Measurements from ENCODE around the gene RANBP10. TPM values are rescaled to one million over a fixed set of nuclear protein-coding genes. Genes with fewer than 3 reads are reported as not detected.

RANBP10 gene
- polyA plus RNA-seq, result 10 to 100 TPM in 1 of 2 donors, 1 to 10 TPM in 1; 8.4 to 10.2 TPM

DNA sequence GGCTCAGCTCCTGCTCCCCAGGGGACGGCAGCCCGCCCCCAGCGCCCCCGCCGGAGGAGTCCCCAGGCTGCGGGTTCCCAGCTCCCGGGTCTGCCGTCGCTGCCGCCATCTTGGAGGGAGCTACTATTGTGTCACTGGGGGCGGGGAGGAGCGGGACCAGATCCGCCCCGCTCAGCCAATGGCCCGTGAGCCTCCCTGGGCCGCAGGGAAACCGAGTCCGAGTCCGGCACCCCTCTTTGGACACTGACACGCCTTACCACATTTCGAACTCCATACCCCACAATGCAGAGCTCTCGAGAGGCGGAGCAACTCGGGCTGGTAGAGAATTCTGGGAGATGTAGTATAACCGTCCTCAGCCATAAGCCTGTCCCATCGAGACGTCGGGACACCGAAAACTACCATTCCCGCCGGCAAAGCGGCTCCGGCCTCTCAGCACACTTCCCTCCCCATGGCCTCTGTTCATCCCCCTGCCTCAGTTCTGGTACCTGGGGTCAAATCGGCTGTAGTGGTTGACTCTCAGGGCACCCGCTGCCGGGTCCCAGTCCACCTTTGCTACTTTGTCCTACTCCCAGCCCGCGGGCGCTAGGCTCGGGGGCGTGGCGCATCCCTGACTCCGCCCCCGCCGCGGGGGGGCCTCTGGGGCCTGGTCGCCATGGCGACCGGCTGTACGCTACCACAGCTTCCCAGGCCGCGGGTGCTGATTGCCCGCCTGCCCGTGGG lies at the start of gene RANBP10, which contains the start of gene TSNAXIP1:
TSS of gene RANBP10 (minus strand) at position 133 of the 720 bp plus-strand sequence. CDS start at position 109, 24 bp downstream.
TSS of gene TSNAXIP1 (plus strand) at position 462 of the 720 bp plus-strand sequence. CDS start 261 bp downstream, outside the sequence.
- peak within 1 kb of the TSS; percentile 88 to 92 for H3K4me3 ChIP-seq (ENCODE audit: low read depth in 1 of 2, low read length in 2 of 2)
- peaks cover 0 to 4% of the 10 kb centered on the region in 2 donors for H3K36me3 ChIP-seq (ENCODE audit: control insufficient read depth in 2 of 2, insufficient read depth in 2 of 2, low read length in 1 of 2)
- no peaks in the 10 kb centered on the region for H3K9me3 ChIP-seq (ENCODE audit: control insufficient read depth in 2 of 2, insufficient read depth in 1 of 2, low read depth in 1 of 2, low read length in 1 of 2)
- H3K27me3 ChIP-seq (ENCODE audit: control insufficient read depth in 1 of 2, insufficient read depth in 2 of 2, low read length in 2 of 2), result no peaks in the 10 kb centered on the region
- peaks cover 3 to 9% of the 10 kb centered on the region in 2 donors for H3K4me1 ChIP-seq (ENCODE audit: control insufficient read depth in 2 of 2, insufficient read depth in 2 of 2, low read length in 1 of 2)
- H3K27ac ChIP-seq (ENCODE audit: low read depth in 2 of 2, low read length in 1 of 2), result peak within 1 kb of the TSS; percentile 81 to 89
- WGBS, 2 donors, result 0% methylated on average over 53 to 54 of the region's 54 CpGs

DNA sequence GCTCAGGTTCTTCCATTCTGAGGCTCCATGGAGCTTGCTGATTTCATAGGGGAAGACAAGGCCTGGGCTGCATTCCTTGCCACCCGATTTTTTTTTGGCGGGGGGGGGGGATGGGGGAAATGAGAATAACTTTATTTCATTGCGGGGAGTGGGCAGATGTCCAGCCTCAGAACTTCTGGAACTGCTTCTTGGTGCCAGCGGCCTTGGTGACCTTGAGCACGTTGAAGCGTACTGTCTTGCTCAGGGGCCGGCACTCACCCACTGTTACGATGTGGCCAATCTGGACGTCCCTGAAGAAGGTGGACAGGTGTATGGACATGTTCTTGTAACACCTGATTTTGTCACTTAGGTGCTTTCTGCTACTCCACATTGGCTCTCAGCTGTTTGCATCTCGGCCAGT lies 49.4 kb upstream of the RANBP10 start:
- no peaks in the 10 kb centered on the region for H3K27me3 ChIP-seq (ENCODE audit: control insufficient read depth in 1 of 2, insufficient read depth in 2 of 2, low read length in 2 of 2)
- 72 to 80% methylated on average over 10 of the region's 10 CpGs for WGBS, 2 donors
- H3K4me1 ChIP-seq (ENCODE audit: control insufficient read depth in 2 of 2, insufficient read depth in 2 of 2, low read length in 1 of 2), result peaks cover 11 to 22% of the 10 kb centered on the region in 2 donors
- no peak overlapping the region for H3K4me3 ChIP-seq (ENCODE audit: low read depth in 1 of 2, low read length in 2 of 2)
- no peak overlapping the region for H3K27ac ChIP-seq (ENCODE audit: low read depth in 2 of 2, low read length in 1 of 2)
- no peaks in the 10 kb centered on the region for H3K9me3 ChIP-seq (ENCODE audit: control insufficient read depth in 2 of 2, insufficient read depth in 1 of 2, low read depth in 1 of 2, low read length in 1 of 2)
- peaks cover 0 to 2% of the 10 kb centered on the region in 2 donors for H3K36me3 ChIP-seq (ENCODE audit: control insufficient read depth in 2 of 2, insufficient read depth in 2 of 2, low read length in 1 of 2)

DNA sequence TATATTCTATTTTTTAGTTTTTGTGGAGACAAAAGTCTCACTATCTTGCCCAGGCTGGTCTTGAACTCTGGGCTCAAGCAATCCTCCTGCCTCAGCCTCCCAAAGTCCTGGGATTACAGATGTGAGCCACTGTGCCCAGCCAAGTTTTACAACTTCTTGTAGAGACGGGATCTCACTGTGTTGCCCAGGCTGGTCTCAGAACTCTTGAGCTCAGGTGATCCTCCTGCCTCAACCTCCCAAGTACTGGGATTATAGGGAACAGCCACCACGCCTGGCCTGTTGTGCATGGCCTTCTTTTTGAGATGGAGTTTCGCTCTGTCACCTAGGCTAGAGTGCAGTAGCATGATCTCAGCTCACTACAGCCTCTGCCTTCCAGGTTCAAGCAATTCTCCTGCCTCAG lies 47.3 kb upstream of the RANBP10 start:
- no peak overlapping the region for H3K27ac ChIP-seq (ENCODE audit: low read depth in 2 of 2, low read length in 1 of 2)
- peaks cover 0 to 2% of the 10 kb centered on the region in 2 donors for H3K36me3 ChIP-seq (ENCODE audit: control insufficient read depth in 2 of 2, insufficient read depth in 2 of 2, low read length in 1 of 2)
- H3K9me3 ChIP-seq (ENCODE audit: control insufficient read depth in 2 of 2, insufficient read depth in 1 of 2, low read depth in 1 of 2, low read length in 1 of 2), result no peaks in the 10 kb centered on the region
- no peaks in the 10 kb centered on the region for H3K27me3 ChIP-seq (ENCODE audit: control insufficient read depth in 1 of 2, insufficient read depth in 2 of 2, low read length in 2 of 2)
- H3K4me1 ChIP-seq (ENCODE audit: control insufficient read depth in 2 of 2, insufficient read depth in 2 of 2, low read length in 1 of 2), result peaks cover 12 to 18% of the 10 kb centered on the region in 2 donors
- WGBS, 2 donors, result 98 to 99% methylated on average over 3 of the region's 3 CpGs
- no peak overlapping the region for H3K4me3 ChIP-seq (ENCODE audit: low read depth in 1 of 2, low read length in 2 of 2)

- H3K4me1 ChIP-seq (ENCODE audit: control insufficient read depth in 2 of 2, insufficient read depth in 2 of 2, low read length in 1 of 2), result peaks cover 4 to 19% of the 10 kb centered on the region in 2 donors
- 94 to 96% methylated on average over 11 of the region's 11 CpGs for WGBS, 2 donors
- peak overlapping the region in 1 of 2 donors; percentile 47 for H3K27ac ChIP-seq (ENCODE audit: low read depth in 2 of 2, low read length in 1 of 2)
- H3K9me3 ChIP-seq (ENCODE audit: control insufficient read depth in 2 of 2, insufficient read depth in 1 of 2, low read depth in 1 of 2, low read length in 1 of 2), result no peaks in the 10 kb centered on the region
- H3K27me3 ChIP-seq (ENCODE audit: control insufficient read depth in 1 of 2, insufficient read depth in 2 of 2, low read length in 2 of 2), result no peaks in the 10 kb centered on the region
- no peaks in the 10 kb centered on the region for H3K36me3 ChIP-seq (ENCODE audit: control insufficient read depth in 2 of 2, insufficient read depth in 2 of 2, low read length in 1 of 2)
- peak overlapping the region in 1 of 2 donors; percentile 82 for H3K4me3 ChIP-seq (ENCODE audit: low read depth in 1 of 2, low read length in 2 of 2)
Observed at GRCh38 chr16:67848118-67848517, 41.8 kb upstream of the RANBP10 start.

GRCh38 chr16:67847064-67847861 lies 40.9 kb upstream of the RANBP10 start, which contains the start of gene CENPT:
CENPT (minus strand) TSS chr16:67847693; CDS start chr16:67833859, 13,834 bp downstream.
- peaks cover 4 to 24% of the 10 kb centered on the region in 2 donors for H3K4me1 ChIP-seq (ENCODE audit: control insufficient read depth in 2 of 2, insufficient read depth in 2 of 2, low read length in 1 of 2)
- WGBS, 2 donors, result 0 to 1% methylated on average over 42 to 62 of the region's 62 CpGs
- no peaks in the 10 kb centered on the region for H3K27me3 ChIP-seq (ENCODE audit: control insufficient read depth in 1 of 2, insufficient read depth in 2 of 2, low read length in 2 of 2)
- H3K36me3 ChIP-seq (ENCODE audit: control insufficient read depth in 2 of 2, insufficient read depth in 2 of 2, low read length in 1 of 2), result no peaks in the 10 kb centered on the region
- peak within 1 kb of the TSS; percentile 95 to 97 for H3K27ac ChIP-seq (ENCODE audit: low read depth in 2 of 2, low read length in 1 of 2)
- no peaks in the 10 kb centered on the region for H3K9me3 ChIP-seq (ENCODE audit: control insufficient read depth in 2 of 2, insufficient read depth in 1 of 2, low read depth in 1 of 2, low read length in 1 of 2)
- H3K4me3 ChIP-seq (ENCODE audit: low read depth in 1 of 2, low read length in 2 of 2), result peak within 1 kb of the TSS; percentile 82 to 92

GRCh38 chr16:67846320-67847063 lies 40.1 kb upstream of the RANBP10 start, which contains the start of gene NUTF2:
NUTF2 (plus strand) TSS chr16:67846933; CDS start chr16:67865131, 18,198 bp downstream.
- Histone ChIP-seq H3K9me3 (ENCODE audit: control insufficient read depth in 2 of 2, insufficient read depth in 1 of 2, low read depth in 1 of 2, low read length in 1 of 2) (no peaks in the 10 kb centered on the region), H3K36me3 (ENCODE audit: control insufficient read depth in 2 of 2, insufficient read depth in 2 of 2, low read length in 1 of 2) (no peaks in the 10 kb centered on the region), H3K27me3 (ENCODE audit: control insufficient read depth in 1 of 2, insufficient read depth in 2 of 2, low read length in 2 of 2) (no peaks in the 10 kb centered on the region), H3K4me1 (ENCODE audit: control insufficient read depth in 2 of 2, insufficient read depth in 2 of 2, low read length in 1 of 2) (peaks cover 4 to 24% of the 10 kb centered on the region in 2 donors), H3K4me3 (ENCODE audit: low read depth in 1 of 2, low read length in 2 of 2) (peak within 1 kb of the TSS; percentile 82 to 92), H3K27ac (ENCODE audit: low read depth in 2 of 2, low read length in 1 of 2) (peak within 1 kb of the TSS; percentile 95 to 97)
- 1% methylated on average over 41 to 57 of the region's 57 CpGs for WGBS, 2 donors

DNA sequence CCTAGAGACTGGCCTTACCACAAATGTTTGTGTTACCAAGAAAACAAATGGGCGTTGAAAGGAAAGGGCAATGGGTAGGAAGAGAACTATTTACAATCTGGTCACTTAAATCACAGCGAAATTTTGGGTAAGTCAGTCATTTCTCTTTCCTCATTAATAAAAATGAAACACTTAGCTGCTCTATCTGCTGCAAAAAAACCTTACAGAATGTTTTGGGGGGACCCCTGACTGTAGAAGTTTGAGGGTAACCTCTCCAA lies 39.6 kb upstream of the RANBP10 start:
- H3K27me3 ChIP-seq (ENCODE audit: control insufficient read depth in 1 of 2, insufficient read depth in 2 of 2, low read length in 2 of 2), result no peaks in the 10 kb centered on the region
- peak overlapping the region; percentile 82 to 92 for H3K4me3 ChIP-seq (ENCODE audit: low read depth in 1 of 2, low read length in 2 of 2)
- peak overlapping the region; percentile 95 to 97 for H3K27ac ChIP-seq (ENCODE audit: low read depth in 2 of 2, low read length in 1 of 2)
- H3K36me3 ChIP-seq (ENCODE audit: control insufficient read depth in 2 of 2, insufficient read depth in 2 of 2, low read length in 1 of 2), result no peaks in the 10 kb centered on the region
- WGBS, 2 donors, result 6% methylated on average over 2 of the region's 2 CpGs
- H3K9me3 ChIP-seq (ENCODE audit: control insufficient read depth in 2 of 2, insufficient read depth in 1 of 2, low read depth in 1 of 2, low read length in 1 of 2), result no peaks in the 10 kb centered on the region
- peaks cover 4 to 24% of the 10 kb centered on the region in 2 donors for H3K4me1 ChIP-seq (ENCODE audit: control insufficient read depth in 2 of 2, insufficient read depth in 2 of 2, low read length in 1 of 2)

DNA sequence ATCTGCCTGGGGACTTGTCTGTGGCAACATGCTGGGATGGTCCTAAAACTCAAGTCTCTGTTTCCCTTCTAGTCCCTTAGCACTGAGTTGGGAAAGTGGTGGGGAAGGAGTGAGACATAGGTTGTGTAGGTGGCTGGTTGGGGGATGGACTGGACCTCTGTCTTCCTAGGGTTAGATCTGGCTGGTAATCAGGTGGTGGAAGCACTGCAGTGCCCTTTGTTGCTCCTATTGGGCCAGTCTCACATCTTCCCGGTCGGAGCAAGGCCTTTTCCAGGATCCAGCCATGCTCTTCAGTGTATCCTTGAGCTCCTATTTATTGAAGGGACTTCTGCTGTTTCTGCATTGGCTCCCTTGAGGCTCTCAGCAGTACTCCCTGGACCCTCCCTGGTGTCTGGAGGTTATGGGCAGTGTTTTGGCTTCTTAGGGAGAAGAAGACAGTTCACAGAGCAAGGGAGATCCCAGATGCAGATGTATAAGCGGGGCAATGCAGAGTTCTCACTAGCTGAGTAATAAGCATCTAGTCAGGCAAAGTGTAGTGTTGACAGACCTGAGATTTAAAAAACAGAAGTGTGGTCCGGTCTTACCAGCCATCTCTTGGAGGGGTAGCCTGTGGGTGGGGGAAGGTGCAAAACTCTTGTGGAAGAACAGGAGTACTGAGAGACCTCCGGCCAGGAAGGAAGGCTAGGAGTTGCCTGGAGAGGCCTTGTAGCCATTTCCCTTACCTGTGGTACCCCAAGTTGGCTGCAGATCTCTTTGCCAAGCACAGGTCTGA lies 39.1 kb upstream of the RANBP10 start:
- 66 to 69% methylated on average over 5 of the region's 5 CpGs for WGBS, 2 donors
- H3K4me3 ChIP-seq (ENCODE audit: low read depth in 1 of 2, low read length in 2 of 2), result no peak overlapping the region
- no peaks in the 10 kb centered on the region for H3K36me3 ChIP-seq (ENCODE audit: control insufficient read depth in 2 of 2, insufficient read depth in 2 of 2, low read length in 1 of 2)
- no peaks in the 10 kb centered on the region for H3K9me3 ChIP-seq (ENCODE audit: control insufficient read depth in 2 of 2, insufficient read depth in 1 of 2, low read depth in 1 of 2, low read length in 1 of 2)
- peaks cover 4 to 24% of the 10 kb centered on the region in 2 donors for H3K4me1 ChIP-seq (ENCODE audit: control insufficient read depth in 2 of 2, insufficient read depth in 2 of 2, low read length in 1 of 2)
- H3K27ac ChIP-seq (ENCODE audit: low read depth in 2 of 2, low read length in 1 of 2), result peak overlapping the region; percentile 78 to 97
- no peaks in the 10 kb centered on the region for H3K27me3 ChIP-seq (ENCODE audit: control insufficient read depth in 1 of 2, insufficient read depth in 2 of 2, low read length in 2 of 2)

All from esophagus (tissue), 2 donors.